NCI-H2196 treated with DMSO at 0.1 percent for 48 hours (cell line): Measurements from ENCODE around the gene PWWP2B.

Experiments used
- DNase-seq: peaks from one replicate; lab custom pipeline; 2025; ENCODE audit not compliant: unreplicated experiment; lab: John Stamatoyannopoulos, UW

The PWWP2B gene

DNA sequence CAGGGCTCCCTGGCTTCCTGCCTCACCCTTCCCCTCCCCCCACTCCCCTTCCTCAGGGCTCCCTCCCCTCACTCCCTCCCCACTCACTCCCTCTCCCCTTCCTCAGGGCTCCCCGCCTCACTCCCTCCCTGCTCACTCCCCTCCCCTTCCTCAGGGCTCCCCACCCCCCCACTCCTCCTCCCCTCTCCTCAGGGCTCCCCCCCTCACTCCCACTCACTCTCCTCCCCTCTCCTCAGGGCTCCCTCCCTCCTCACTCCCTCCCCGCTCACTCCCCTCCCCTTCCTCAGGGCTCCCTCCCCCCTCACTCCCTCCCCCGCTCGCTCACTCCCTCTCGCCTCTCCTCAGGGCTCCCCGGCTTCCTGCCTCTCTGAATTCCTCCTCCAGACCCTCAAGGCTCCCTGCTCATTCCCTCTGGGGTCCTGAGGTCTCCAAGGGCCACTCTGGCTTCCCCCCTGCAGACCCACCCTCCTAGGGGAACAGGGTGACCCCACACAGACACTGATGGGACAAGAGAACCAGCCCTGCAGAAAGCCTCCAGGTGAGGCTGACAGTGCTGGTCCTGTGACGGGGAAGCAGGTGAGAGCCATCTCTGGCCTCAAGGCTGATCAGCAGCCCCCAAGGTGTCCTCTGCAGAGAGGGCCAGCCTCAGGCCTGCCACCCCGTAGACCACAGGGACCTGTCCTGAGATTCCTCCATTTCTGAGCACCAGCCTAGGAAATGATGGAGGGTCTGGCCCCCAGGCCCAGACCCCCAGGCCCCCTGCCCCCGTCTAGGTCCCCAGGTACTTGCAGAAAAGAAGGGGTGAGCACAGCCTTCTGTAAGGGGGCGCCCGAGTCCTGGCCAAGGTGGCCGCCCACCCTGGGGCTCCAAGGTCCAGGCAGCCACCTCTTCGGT, 47.2 kb downstream of the PWWP2B start:
- no peak for DNase-seq

DNA sequence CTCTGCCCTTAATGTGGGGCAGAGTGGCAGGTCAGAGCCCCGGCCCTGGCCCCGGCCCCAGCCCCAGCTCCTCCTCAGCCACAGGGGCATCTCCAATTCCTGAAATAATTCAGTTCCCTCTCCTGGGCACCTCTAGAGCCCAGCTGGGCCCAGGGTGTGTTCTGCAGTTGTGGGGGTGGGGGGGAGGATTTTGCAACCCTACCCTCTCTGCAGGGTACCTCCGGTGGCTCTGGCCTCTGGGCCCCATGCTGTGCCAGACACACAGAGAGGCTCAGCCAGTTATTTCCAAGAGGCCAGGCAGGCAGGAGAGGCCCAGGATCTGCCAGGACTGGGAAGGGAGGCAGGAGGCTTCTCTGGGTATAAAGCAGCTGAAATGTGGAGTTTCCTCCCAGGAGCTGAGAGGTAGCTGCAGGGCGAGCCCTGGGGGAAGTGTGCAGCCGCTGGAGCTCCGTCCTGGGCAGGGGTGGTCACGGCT, 47.9 kb downstream of the PWWP2B start:
- peak; percentile 5 for DNase-seq

DNA sequence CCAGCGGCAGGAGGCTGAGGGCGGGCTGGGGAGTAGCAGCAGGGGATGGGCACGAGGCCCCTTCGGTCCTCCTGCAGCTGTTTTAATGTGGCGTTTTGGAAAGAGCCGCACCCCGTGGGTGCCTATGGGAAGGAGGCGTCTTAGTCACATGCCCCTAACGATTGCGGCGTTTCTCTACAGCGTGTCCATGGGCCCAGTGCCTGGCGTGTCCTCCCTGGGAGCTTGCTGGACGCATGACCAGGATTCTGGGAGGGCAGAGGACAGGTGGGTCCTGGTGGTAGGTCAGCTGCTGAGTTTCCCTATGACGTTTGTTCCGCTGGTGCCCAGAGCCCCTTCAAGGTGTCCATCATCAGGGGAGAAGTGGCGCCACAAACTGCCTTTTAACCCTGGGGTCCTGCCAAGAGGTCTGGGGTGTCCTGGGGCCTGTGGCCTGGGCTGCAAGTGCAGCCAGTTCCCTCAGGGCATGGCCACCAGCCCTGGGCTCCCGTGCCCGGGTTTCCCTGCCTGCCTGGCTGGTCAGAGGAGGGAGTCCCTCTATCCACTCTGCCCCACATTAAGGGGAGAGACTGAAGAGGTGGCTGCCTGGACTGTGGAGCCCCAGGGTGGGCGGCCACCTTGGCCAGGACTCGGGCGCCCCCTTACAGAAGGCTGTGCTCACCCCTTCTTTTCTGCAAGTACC, 48.7 kb downstream of the PWWP2B start:
- no peak for DNase-seq

DNA sequence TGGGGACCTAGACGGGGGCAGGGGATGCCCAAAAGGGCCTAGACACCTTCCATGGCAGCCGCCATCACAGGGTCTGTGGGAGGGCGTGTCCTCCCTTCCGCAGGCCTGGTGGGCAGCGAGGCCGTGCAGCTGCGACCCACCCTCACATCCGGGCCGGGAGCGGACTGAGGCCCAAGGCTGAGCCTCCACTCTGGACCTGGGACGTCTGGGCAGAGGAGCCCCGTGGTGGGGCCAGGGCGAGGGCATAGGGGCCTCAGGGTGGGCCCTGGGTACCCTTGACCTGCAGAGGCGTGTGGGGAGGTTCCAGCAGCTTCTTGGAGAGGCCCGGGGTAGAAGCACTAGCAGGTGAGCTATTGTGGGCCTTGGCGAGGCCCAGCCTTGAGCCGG, 49.2 kb downstream of the PWWP2B start:
- DNase-seq: no peak

DNA sequence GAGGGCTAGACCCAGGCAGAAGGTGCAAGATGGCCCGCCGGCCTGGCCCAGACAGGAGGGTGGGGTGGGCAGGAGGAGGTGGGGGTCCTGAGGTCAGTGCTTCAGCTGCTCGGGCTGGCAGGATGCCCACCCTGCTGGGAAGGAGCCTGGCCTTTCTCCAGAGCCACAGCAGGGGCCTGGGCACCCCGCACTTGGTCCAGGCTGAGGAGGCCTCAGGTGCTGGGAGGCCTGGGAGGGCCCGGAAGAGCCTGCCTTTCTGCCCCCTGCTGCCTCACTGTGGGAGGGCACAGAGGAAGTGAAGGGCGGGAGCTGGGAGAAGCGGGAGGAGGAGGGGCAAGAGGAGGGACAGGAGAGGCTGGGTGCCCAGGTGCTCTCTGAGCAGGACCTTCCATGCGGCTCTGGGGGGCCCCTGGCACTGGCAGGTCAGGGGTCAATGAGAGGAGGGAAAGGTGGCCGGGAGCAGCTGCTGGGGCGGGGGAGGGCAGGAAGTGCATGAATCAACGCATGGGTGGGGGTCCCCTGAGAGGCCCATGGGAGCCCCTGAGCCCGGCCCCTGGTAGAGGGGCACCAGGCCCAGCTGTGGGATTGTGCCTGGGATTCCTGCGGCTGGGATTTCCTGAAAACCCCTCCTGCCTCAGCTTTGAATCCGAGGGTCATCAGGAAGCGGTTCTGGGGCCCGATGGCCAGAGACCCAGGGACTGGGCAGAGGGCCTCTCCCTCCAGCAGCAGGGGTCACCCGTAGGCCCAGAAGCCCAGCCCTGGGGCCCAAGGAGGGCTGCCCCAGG, 49.9 kb downstream of the PWWP2B start:
- peak; percentile 14 for DNase-seq

DNA sequence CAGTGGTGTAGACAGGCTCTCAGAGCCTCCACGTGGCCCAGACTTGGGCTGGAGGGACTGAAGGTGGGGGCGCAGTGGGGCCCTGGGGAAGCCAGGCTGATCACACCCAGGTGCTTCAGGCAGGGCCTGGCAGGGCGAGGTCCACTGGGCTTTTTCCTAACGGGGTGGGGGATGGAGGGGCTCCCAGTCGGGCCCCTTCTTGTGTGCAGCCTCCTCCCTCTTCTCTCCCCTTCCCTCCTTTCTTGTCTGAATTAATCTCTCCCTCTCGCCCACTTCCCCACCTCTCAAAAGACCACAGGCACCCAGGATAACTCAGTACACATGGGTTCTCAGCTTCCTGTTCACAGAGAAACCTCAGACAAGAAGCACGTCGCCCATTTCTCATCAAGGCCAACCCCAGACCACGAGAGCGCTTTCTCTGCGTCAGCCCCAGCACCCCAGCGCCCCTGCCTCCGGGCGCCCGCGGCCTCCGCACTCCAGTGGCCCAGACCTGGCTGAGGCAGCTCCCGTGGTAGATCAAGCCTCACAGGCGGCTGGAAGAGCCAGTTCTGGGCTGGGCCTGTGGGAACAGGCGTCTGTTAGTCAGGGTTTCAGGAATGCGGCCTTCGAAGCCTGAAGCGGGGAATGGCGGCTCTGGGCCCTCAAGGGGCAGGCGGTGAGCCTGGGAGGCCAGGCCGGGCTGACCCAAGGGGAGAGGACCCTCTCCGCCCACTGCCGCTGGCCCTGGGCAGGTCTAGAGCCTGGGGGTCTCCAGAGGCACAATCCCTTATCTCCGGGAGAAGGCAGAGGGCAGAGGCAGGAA, 50.6 kb downstream of the PWWP2B start:
- no peak for DNase-seq

DNA sequence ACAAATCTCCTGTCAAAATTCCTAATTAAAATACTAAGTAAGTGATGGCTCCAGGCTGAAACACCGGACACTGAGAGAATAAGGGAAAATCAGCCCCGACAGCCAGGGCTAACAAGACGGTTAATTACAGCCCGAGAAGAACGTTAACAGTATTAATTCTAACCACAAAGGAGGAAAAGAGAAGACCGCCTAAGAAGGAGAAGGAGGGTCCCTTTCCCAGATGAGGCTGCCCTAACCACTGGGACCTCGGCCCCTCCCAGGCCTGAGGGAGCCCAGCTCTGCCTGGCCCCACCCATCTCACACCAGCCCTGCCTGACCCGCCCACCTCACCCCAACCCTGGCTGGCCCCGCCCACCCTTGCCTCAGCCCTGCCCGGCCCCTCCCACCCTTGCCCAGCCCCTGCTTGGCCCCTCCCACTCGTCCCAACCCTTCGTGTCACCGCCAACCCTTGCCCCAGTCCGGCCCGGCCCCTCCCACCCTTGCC, 51.3 kb downstream of the PWWP2B start:
- DNase-seq: no peak

DNA sequence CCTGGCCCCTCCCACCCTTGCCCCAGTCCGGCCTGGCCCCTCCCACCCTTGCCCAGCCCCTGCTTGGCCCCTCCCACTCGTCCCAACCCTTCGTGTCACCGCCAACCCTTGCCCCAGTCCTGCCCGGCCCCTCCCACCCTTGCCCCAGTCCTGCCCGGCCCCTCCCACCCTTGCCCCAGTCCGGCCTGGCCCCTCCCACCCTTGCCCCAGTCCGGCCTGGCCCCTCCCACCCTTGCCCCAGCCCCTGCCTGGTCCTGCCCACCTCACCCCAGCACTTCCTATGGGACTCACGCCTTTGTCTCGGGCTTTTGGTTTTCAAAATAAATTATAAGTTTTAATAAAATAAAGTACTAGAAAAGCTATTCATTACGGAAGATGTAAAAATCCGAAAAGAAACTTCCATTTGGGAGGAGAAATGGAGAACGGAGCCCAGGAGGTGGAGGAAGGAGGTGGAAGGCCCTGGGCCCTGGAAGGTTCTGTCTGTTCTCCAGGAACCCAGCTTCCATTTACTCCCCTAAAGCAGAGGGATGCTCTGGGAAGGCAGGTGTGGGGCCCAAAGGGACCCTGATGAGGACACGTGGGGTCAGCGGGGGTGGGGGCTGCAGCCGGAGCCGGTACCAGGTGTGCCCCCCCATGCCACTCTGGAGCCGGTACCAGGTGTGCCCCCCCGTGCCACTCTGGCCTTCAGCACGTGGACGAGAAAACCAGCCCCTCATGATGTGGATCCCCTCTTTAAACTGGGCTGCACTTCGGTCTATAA, 52.2 kb downstream of the PWWP2B start:
- DNase-seq: no peak

DNA sequence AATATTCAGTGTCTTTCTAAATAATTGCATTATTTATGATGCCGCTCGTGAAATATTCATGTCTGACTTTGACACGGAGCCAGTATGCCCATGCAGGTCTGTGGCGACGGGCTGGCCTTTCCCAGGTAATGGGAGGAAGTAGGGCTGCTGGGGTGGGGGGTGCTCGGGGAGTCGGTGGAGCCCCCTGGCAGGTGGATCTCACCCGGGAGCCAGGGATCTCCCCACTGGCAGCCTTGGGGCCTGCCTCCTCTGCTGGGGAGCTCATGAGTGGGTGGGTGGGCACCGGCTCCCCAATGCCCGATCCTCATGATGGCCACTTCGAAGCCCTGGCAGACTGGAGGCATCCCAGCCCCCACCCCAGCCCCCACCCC, 52.8 kb downstream of the PWWP2B start:
- DNase-seq: no peak

DNA sequence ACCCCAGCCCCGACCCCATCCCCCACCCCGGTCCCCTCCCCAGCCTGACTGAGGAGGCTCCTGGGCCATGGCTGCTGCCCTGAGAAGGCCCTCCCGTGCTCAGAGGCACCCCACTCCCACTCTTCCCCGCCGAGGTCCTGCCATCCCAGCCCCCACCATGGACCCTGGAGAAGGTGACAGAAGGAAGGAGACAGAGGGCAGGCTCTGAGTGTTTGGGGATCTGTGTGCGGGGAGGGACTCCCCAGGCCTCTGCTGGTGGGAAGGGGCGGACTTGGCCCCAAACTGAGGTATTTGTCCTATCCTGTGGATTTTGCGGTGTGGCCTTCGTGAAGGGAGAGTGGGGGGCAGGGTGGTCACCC, 53.4 kb downstream of the PWWP2B start:
- DNase-seq: no peak

DNA sequence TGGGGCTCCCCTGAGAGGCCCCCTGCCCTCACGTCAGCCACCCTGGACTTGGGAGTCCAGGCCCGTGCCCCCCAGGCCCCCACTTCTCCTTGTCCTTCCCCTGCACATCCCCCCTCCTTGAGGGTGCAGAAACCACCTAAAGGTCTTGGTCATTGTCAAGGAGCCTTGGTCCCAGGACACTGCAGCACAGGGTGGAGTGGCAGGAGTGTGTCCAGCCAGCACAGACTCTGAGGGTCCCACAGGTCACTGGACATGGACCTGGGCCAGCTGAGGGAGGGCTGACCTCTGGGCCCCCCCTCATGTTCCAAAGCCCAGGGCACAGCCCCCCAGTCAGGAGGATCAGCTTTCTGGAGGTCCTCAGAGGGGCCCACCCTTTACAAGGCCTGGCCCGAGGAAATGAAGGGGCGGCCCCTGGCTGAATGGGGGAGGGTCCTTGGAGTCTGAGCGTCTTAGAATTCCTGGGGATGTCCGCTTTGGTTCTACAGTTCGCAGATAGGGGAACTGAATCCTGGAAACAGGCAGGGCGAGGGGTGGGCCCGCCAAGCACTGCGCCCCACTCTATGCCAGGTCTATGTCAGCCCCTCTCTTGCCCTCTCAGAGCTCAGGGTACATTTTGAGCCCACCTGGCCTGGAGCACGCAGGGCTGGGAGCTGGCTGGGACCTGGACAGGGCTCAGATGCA, 54.0 kb downstream of the PWWP2B start:
- no peak for DNase-seq

DNA sequence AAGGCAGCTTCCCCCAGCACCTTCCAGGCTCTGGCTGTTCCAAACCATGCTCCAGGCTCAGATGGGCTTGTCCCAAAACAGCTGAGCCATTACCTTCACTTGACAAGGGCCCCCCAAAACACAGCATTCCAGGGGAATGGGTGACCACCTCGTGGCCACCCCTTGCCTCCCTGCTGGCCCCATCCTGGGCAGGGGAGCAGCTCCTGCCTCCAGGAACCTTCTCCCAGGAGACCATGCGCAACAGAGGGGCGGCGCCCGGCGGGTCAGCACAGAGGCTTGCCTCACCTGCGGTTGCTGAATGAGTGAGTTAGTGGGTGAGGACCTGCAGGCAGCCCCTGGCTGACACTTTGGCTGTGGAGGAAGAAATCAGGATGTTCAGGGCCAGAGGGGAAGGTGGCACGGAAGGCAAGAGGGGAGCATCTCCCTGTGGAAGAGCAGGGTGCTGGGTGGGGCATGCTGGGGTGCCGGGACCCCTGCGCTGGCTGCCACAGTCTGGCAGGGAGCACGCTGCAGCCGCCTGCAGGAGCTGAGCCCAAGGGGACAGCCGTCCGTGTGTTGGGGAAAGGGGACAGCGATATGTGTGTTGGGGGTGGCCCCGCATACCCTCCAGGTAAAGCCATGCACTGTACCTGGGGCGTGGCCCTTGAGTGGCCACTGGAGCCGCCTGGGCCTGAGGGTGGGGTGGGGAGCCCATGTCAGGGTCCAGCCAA, 54.7 kb downstream of the PWWP2B start:
- no peak for DNase-seq

DNA sequence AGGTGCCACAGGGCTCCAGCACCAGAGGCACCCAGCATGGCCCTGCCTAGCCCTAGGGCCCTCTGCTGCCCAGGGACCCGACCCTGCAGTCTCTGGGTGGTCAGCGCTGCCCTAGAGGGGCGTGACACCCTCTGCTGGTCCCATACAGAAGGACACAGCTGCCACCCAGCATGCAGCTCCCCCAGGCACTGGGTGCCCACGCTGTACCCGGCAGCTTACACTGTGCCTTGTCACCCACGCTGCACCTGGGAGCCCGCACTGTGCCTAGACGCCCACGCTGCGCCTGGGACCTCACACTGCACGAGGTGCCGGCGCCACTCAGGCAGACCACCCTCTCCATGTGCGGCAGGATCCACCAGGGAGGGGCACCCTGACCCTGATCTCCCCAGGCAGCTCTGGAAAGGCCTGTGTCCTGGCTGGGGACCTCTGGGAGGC, 55.2 kb downstream of the PWWP2B start:
- no peak for DNase-seq

DNA sequence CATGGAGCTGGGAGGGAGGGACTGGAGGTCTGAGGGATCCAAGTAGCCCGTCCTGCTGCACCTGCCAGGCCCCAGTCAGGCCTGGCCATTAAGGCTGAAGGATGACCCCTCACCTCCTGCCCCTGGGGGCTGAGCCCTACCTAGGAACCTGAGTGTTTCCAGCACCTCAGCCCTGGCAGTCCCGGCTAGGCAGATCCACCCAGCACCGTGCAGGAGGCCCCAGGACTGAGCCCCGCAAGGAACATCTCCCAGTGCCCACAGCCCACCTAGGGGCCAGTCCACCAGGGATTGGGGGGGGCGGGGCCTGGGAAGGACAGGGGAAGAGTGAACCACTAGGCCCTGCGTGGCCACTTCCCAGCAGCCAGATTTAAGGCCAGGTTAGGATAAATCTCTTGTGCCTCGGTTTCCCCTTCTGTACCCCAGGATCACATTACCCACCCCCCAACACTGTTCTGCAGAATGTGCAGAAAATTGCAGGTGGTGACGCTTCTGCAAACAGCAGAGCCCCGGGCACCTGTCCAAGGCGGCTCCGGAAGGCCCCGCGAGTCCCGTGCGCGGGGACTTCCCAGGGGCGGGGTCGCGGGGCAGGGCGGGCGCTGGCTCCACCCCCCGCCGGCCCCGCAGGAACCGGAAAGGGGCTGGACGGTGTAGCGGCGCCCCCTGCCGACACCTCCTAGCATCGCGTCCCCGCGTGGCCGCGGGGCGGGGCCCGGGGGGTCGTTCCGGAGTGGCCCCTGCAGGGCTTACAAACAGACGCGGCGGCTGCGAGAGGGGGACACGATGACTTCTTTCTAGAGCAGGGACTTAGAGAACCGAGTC, 55.9 kb downstream of the PWWP2B start:
- peak; percentile 30 for DNase-seq

DNA sequence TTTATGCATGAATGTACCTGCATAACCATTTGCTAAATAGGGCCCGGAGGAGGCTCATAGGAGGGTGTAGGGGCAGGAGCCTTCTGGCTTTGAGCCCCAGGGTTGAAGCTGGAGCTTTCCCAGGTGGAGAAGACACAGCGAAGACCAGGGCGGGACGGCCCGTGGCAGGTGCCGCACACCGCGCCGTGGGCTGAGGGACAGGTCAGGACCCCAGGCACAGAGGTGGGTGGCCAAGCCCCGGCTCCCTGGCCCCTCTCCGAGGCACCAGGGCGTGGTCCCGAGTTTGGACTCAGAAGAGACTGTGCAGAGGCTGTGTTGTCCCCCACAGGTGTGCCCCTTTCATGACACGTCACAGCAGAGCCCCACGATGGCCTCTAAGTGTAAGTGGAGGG, 56.5 kb downstream of the PWWP2B start:
- no peak for DNase-seq

DNA sequence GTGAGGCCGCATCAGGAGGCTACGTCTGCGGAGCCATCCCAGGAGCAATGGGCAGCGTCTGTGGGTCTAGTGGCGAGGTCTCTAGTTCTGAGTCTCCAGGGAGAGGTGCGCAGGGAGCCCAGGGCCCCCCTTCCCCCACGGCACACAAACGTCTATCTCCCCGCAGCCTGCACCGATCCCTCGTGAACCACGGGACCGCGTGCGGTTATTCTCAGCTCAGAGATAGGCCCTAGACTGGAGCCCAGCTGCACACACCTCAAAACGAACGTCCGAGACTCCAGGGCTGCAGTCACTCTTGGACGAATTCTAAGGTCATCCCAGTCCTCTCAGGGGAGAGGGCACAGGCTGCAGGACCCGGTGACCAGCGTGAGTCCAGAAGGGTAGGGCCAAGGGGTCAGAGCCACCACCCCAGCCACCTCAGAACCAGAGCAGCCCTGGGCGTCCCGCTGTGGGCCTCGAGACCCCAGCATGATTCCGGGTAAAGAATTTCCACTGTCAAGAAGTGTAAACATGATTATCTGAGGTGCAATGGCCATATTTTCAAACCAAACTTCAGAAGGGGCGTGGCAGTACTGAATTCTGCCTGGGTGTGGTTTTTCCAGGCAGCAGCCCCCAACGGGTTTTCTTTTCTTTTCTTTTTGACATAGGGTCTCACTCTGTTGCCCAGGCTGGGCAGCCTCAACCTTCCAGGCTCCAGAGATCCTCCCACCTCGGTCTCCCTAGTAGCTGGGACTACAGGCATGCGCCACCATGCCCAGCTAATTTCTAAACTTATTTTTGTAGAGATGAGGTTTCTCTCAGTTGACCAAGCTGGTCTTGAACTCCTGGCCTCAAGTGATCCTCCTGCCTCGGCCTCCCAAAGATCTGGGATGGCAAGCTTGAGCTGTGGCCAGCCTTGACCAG, 57.5 kb downstream of the PWWP2B start:
- DNase-seq: no peak

DNA sequence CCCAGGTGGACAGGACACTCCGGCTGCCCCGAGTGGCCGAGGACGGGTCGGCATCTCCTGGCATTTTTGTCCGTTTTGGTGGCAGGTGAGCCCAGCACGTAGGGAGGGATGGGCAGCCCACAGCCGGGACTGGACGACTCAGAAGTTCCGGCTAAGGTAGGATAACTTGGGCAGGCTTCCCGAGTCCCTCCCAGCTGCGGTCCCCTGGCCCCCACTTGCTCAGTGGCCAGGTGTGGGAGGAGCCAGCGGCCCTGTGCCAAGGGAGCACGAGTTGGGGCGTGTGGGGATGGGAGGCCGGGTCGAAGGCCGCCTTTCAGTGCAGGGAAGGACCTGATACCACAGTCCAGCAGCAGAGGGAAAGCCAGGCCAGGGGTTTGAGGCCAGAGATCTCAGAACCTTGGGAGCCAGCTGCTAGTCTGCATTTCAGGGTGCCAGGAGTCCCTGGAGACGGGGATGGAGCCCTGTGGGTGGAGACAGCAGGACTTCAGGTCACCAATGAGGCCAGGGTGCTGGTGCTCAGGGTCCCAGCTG, 58.5 kb downstream of the PWWP2B start:
- no peak for DNase-seq
